Gastrocnemius medialis (tissue), 4 donors: ENCODE measurements around the gene CADM2. TPM values are rescaled to one million over a fixed set of nuclear protein-coding genes. Genes with fewer than 3 reads are reported as not detected.
"Not testable (repeated sequence)": the region's sequence is repeated elsewhere in the genome, so short reads cannot be mapped to it uniquely, and the experiment has no call there.

ENCODE experiments used
- ATAC-seq, 2 donors: fragments of 150-250 bp; one replicate each; pipeline ENCODE4 v1.9.1; 2016
- DNase-seq, 2 donors: peaks; one replicate each; pipeline ENCODE4 v3.0.0-alpha.2; 2019
- H3K27ac ChIP-seq, 4 donors: fragments of 200-600 bp; sonication (generic); 1 replicate in 1 of 4; 2 replicates in 3 of 4; pipeline ENCODE4 v1.5.1; 2016 to 2018; ENCODE audit warnings: mild to moderate bottlenecking in 2 of 4, moderate library complexity in 1 of 4
- H3K27me3 ChIP-seq, 3 donors: fragments of 200-600 bp; sonication (generic) in 2 of 3; 1 replicate in 1 of 3; 2 replicates in 2 of 3; pipeline versions ENCODE4 v1.5.1 to v1.6.0; 2016 to 2019; ENCODE audit warnings: mild to moderate bottlenecking in 1 of 3, moderate library complexity in 1 of 3
- H3K36me3 ChIP-seq, 2 donors: fragments of 200-600 bp; sonication (generic) in 1 of 2; one replicate each; pipeline ENCODE4 v1.5.1; 2017 to 2018
- H3K4me1 ChIP-seq, 2 donors: fragments of 200-600 bp; sonication (generic) in 1 of 2; one replicate each; pipeline ENCODE4 v1.5.1; 2016 to 2017; ENCODE audit warnings: mild to moderate bottlenecking in 2 of 2
- H3K4me3 ChIP-seq, 4 donors: fragments of 200-600 bp; sonication (generic) in 3 of 4; 1 replicate in 1 of 4; 2 replicates in 3 of 4; pipeline ENCODE4 v1.5.1; 2016 to 2019; ENCODE audit warnings: mild to moderate bottlenecking in 2 of 4
- H3K9me3 ChIP-seq, 3 donors: fragments of 200-600 bp; sonication (generic) in 2 of 3; 1 replicate in 1 of 3; 2 replicates in 2 of 3; pipeline ENCODE4 v1.5.1; 2016 to 2019
- CTCF ChIP-seq, 5 experiments: fragments of 450-650 bp in 3 of 5; fragments of 200-600 bp in 2 of 5; sonication (generic) in 2 of 5; IDR thresholded peaks in 4 of 5; conservative IDR thresholded peaks in 1 of 5; 1 replicate in 4 of 5; 2 replicates in 1 of 5; pipeline ENCODE4 v1.5.1; 2016 to 2019; ENCODE audit warnings: antibody characterized with exemption in 5 of 5, mild to moderate bottlenecking in 3 of 5, moderate library complexity in 3 of 5
- POLR2A ChIP-seq, 2 donors: fragments of 450-650 bp; IDR thresholded peaks; one replicate each; pipeline ENCODE4 v1.6.1; 2017; ENCODE audit warnings: antibody characterized with exemption in 2 of 2, mild to moderate bottlenecking in 2 of 2, moderate library complexity in 2 of 2
- in situ Hi-C, 4 donors: fragments of 200-750 bp; cut with MboI; loops; one replicate each; pipeline versions ENCODE4 v1.15.0 to v1.8.0; 2017; ENCODE audit warnings: low sequenced_read_pairs in 4 of 4
- intact Hi-C: fragments of 100-400 bp; cut with DNase I; formaldehyde crosslinking; loops from one replicate; pipeline ENCODE4 v1.15.1; 2023; ENCODE audit warnings: low total_unique reads
- total RNA-seq, 4 donors: library from RNA; depleted of rRNA; stranded (reverse); fragments of >200 nt; gene quantifications; one replicate each; pipeline versions ENCODE4 v1.1.0 to v1.2.3, GENCODE V29; 2016

The CADM2 gene
- total RNA-seq, 4 donors from 2014 or later, result 2.7 to 9.0 (median 6.0) TPM

DNA sequence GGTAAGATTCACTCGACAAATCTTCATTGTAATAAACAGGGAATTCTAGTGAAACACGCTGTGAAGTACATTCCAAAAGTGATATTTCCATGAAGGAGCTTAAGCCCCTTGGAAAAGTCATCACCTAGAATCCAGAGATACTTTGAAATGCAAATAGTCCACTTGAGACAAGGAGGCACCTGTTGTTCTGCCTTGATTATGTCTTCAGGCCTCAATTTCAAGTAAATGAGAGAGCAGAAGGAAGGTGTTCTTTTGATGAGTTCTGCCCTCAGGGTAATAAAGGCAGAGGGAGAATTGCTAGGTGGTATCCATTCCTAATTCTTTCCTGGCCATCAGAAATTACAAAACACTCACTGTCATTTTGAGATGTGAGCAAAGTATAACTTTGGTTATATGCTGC, 162.1 kb downstream of the CADM2 start:
- H3K9me3 ChIP-seq, result no peaks in the 10 kb centered on the region
- intact Hi-C loops (no loop called here), in situ Hi-C loops (no loop called here)
- H3K27ac ChIP-seq, result no peak overlapping the region
- no peaks in the 10 kb centered on the region for H3K4me1 ChIP-seq
- DNase-seq (no peak), ATAC-seq (no peak)
- no peak for TF ChIP-seq CTCF (IDR thresholded peaks at IDR 0.05 in 4 of 5, conservative IDR thresholded peaks at IDR 0.05 in 1 of 5)
- TF ChIP-seq POLR2A (IDR thresholded peaks at IDR 0.05), result no peak
- no peak overlapping the region for H3K4me3 ChIP-seq
- H3K36me3 ChIP-seq, result no peaks in the 10 kb centered on the region
- no peaks in the 10 kb centered on the region for H3K27me3 ChIP-seq

DNA sequence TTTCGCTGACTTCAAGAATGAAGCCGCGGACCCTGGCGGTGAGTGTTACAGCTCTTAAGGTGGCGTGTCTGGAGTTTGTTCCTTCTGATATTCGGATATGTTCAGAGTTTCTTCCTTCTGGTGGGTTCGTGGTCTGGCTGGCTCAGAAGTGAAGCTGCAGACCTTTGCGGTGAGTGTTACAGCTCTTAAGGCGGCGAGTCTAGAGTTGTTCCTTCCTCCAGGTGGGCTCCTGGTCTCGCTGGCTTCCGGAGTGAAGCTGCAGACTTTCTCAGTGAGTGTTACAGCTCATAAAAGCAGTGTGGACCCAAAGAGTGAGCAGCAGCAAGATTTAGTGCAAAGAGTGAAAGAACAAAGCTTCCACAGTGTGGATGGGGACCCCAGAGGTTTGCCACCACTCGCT, 174.1 kb downstream of the CADM2 start:
- intact Hi-C loops, H3K36me3 ChIP-seq, H3K27me3 ChIP-seq, DNase-seq, H3K9me3 ChIP-seq, in situ Hi-C loops, H3K4me1 ChIP-seq, H3K4me3 ChIP-seq, ATAC-seq, H3K27ac ChIP-seq: not testable (repeated sequence)

- in situ Hi-C loops, H3K27ac ChIP-seq, H3K4me3 ChIP-seq, H3K9me3 ChIP-seq, H3K27me3 ChIP-seq, H3K4me1 ChIP-seq, DNase-seq, intact Hi-C loops, ATAC-seq, H3K36me3 ChIP-seq: not testable (repeated sequence)
These were observed 175.1 kb downstream of the CADM2 start for GRCh38 chr3:85133691-85134420.

- H3K27ac ChIP-seq, result no peak overlapping the region
- in situ Hi-C loops, result no loop called here
- H3K36me3 ChIP-seq, result no peaks in the 10 kb centered on the region
- TF ChIP-seq CTCF (IDR thresholded peaks at IDR 0.05 in 4 of 5, conservative IDR thresholded peaks at IDR 0.05 in 1 of 5), result no peak
- no peak for TF ChIP-seq POLR2A (IDR thresholded peaks at IDR 0.05)
- intact Hi-C loops, result no loop called here
- H3K4me3 ChIP-seq, result no peak overlapping the region
- no peak for ATAC-seq
- no peaks in the 10 kb centered on the region for H3K27me3 ChIP-seq
- H3K9me3 ChIP-seq, result no peaks in the 10 kb centered on the region
- H3K4me1 ChIP-seq, result no peaks in the 10 kb centered on the region
- no peak for DNase-seq
These were observed 183.8 kb downstream of the CADM2 start for GRCh38 chr3:85142626-85143025.

DNA sequence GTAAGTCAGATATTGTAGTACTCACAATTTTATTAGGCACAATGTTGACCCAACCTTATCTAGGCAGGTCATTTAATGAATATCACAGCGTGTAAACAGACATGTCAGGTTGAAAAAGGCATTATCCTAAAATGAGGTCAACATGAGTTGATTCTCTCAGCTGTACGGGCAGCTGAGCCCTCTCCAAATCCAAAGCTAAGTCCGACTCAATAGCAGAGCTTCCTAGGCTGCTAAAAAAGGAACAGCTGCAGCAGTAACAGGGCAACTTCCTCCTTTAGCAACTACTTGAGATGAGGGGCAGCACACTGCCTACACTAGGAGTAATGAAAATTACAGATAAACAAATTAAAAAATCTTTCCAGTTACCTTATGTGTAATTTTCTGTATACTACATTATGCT, 189.2 kb downstream of the CADM2 start:
- TF ChIP-seq CTCF (IDR thresholded peaks at IDR 0.05 in 4 of 5, conservative IDR thresholded peaks at IDR 0.05 in 1 of 5) (no peak), POLR2A (IDR thresholded peaks at IDR 0.05) (no peak)
- no peak overlapping the region for H3K4me3 ChIP-seq
- no peaks in the 10 kb centered on the region for H3K9me3 ChIP-seq
- H3K4me1 ChIP-seq, result no peaks in the 10 kb centered on the region
- intact Hi-C loops, result no loop called here
- H3K36me3 ChIP-seq, result no peaks in the 10 kb centered on the region
- ATAC-seq (no peak), DNase-seq (no peak)
- in situ Hi-C loops, result no loop called here
- H3K27me3 ChIP-seq, result no peaks in the 10 kb centered on the region
- no peak overlapping the region for H3K27ac ChIP-seq

GRCh38 chr3:85151555-85151954, 192.8 kb downstream of the CADM2 start:
- Histone ChIP-seq H3K36me3 (no peaks in the 10 kb centered on the region), H3K4me3 (no peak overlapping the region), H3K27ac (no peak overlapping the region), H3K4me1 (no peaks in the 10 kb centered on the region), H3K9me3 (no peaks in the 10 kb centered on the region), H3K27me3 (no peaks in the 10 kb centered on the region)
- in situ Hi-C loops, result no loop called here
- intact Hi-C loops, result no loop called here
- TF ChIP-seq CTCF (IDR thresholded peaks at IDR 0.05 in 4 of 5, conservative IDR thresholded peaks at IDR 0.05 in 1 of 5) (no peak), POLR2A (IDR thresholded peaks at IDR 0.05) (no peak)
- ATAC-seq (no peak), DNase-seq (no peak)

GRCh38 chr3:85153279-85153678, 194.5 kb downstream of the CADM2 start:
- H3K4me3 ChIP-seq, in situ Hi-C loops, ATAC-seq, H3K36me3 ChIP-seq, H3K9me3 ChIP-seq, H3K27ac ChIP-seq, intact Hi-C loops, DNase-seq, H3K27me3 ChIP-seq, H3K4me1 ChIP-seq: not testable (repeated sequence)
